IMR-90 (cell line): Measurements from ENCODE around the gene RBM10.
A peak's percentile ranks its signal among the peaks of the same experiment; 100 is the strongest.

Source experiments
- CEBPB ChIP-seq: IDR thresholded peaks from 2 replicates; pipeline ENCODE4 v1.6.1; 2012; ENCODE audit warnings: low read depth, low read length, improper control_type of control experiment
- CHD1 ChIP-seq: IDR thresholded peaks from 2 replicates; pipeline ENCODE4 v1.6.1; 2012; ENCODE audit warnings: low read depth, low read length, improper control_type of control experiment
- FOS ChIP-seq: fragments of 150-350 bp; IDR thresholded peaks from 2 replicates; pipeline ENCODE4 v1.6.1; 2016; ENCODE audit warnings: low read depth, low read length
- MAFK ChIP-seq: IDR thresholded peaks from 2 replicates; pipeline ENCODE4 v1.6.1; 2012; ENCODE audit warnings: low read depth, low read length, improper control_type of control experiment
- MAZ ChIP-seq: IDR thresholded peaks from 2 replicates; pipeline ENCODE4 v1.6.1; 2012; ENCODE audit warnings: low read depth, mild to moderate bottlenecking, low read length, improper control_type of control experiment, moderate library complexity, borderline replicate concordance
- MXI1 ChIP-seq: IDR thresholded peaks from 2 replicates; pipeline ENCODE4 v1.6.1; 2012; ENCODE audit warnings: low read depth, mild to moderate bottlenecking, low read length, moderate library complexity, borderline replicate concordance
- POLR2A ChIP-seq: IDR thresholded peaks from 2 replicates; pipeline ENCODE4 v1.6.1; 2012; ENCODE audit warnings: mild to moderate bottlenecking, low read depth, low read length
- RAD21 ChIP-seq: IDR thresholded peaks from 2 replicates; pipeline ENCODE4 v1.6.1; 2012; ENCODE audit warnings: low read length, improper control_type of control experiment
- RCOR1 ChIP-seq: IDR thresholded peaks from 2 replicates; pipeline ENCODE4 v1.6.1; 2012; ENCODE audit warnings: mild to moderate bottlenecking, low read length, improper control_type of control experiment; ENCODE audit not compliant: insufficient replicate concordance
- SMC3 ChIP-seq: fragments of 150-350 bp; IDR thresholded peaks from 2 replicates; pipeline ENCODE4 v1.6.1; 2016; ENCODE audit warnings: low read depth, mild to moderate bottlenecking, antibody characterized with exemption, low read length, moderate library complexity
- TF ChIP-seq, protein P1 (sequence below): conservative IDR thresholded peaks from 2 replicates; pipeline ENCODE4 v1.5.1; 2012; ENCODE audit warnings: mild to moderate bottlenecking, low read depth, low read length, improper control_type of control experiment
- TF ChIP-seq, protein P2 (sequence below): fragments of 150-350 bp; IDR thresholded peaks from 2 replicates; pipeline ENCODE4 v1.6.1; 2017; ENCODE audit warnings: mild to moderate bottlenecking, antibody characterized with exemption, low read length, low read depth
- TF ChIP-seq, protein P3 (sequence below): fragments of 150-350 bp; IDR thresholded peaks from 2 replicates; pipeline ENCODE4 v1.6.1; 2016; ENCODE audit warnings: low read depth, mild to moderate bottlenecking, low read length, moderate library complexity, borderline replicate concordance

DNA sequence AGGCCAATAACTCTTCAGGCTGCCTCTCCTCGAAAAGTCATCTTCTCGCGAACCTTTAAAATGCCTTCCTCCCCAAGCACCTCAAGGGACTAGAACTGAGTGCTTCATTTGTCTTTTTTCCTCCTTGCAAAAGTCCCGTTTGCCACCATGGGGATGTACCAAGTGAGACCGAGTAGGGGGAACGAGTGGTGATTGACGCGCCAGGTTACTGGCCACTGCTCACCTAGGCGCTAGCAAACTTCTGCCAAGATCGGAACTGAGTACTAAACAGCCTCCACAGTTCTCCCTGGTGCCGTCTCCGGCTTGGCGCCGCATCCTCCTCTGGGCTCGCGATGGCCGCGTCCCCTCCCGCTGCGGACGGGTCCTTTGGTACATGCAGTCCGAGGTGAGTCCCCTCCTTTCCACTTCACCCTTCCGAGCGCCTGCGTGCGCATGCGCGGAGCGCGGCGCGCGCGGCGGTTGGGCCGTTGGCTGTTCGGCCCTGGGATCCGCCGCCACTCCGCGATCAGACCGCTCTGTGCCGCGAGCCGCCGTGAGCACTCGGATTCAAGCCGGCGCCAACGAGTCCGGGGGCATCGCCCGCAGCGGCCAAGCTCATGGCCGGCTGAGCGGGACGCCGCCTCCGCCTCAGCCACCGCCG is 73.4 kb downstream of the RBM10 start, which contains the start of gene CDK16:
- TF ChIP-seq, protein P1, sequence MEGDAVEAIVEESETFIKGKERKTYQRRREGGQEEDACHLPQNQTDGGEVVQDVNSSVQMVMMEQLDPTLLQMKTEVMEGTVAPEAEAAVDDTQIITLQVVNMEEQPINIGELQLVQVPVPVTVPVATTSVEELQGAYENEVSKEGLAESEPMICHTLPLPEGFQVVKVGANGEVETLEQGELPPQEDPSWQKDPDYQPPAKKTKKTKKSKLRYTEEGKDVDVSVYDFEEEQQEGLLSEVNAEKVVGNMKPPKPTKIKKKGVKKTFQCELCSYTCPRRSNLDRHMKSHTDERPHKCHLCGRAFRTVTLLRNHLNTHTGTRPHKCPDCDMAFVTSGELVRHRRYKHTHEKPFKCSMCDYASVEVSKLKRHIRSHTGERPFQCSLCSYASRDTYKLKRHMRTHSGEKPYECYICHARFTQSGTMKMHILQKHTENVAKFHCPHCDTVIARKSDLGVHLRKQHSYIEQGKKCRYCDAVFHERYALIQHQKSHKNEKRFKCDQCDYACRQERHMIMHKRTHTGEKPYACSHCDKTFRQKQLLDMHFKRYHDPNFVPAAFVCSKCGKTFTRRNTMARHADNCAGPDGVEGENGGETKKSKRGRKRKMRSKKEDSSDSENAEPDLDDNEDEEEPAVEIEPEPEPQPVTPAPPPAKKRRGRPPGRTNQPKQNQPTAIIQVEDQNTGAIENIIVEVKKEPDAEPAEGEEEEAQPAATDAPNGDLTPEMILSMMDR = no peak
- TF ChIP-seq MAZ (no peak), POLR2A (peak; percentile 89), RCOR1 (no peak), CEBPB (no peak), MXI1 (no peak), RAD21 (0 out of 2 replicates have a peak, but pooled peaks have one; percentile 5), CHD1 (peak; percentile 97; the same call in 1 of the 2 replicates), MAFK (no peak), SMC3 (no peak), FOS (no peak)
- TF ChIP-seq, protein P2, sequence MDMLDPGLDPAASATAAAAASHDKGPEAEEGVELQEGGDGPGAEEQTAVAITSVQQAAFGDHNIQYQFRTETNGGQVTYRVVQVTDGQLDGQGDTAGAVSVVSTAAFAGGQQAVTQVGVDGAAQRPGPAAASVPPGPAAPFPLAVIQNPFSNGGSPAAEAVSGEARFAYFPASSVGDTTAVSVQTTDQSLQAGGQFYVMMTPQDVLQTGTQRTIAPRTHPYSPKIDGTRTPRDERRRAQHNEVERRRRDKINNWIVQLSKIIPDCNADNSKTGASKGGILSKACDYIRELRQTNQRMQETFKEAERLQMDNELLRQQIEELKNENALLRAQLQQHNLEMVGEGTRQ = no peak
- TF ChIP-seq, protein P3, sequence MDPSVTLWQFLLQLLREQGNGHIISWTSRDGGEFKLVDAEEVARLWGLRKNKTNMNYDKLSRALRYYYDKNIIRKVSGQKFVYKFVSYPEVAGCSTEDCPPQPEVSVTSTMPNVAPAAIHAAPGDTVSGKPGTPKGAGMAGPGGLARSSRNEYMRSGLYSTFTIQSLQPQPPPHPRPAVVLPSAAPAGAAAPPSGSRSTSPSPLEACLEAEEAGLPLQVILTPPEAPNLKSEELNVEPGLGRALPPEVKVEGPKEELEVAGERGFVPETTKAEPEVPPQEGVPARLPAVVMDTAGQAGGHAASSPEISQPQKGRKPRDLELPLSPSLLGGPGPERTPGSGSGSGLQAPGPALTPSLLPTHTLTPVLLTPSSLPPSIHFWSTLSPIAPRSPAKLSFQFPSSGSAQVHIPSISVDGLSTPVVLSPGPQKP = no peak
